Neural progenitor cell (in vitro differentiated cells): ENCODE results near the gene LRRC27.

Source experiments
- CTCF ChIP-seq: fragments of 200-600 bp; sonication (generic); IDR thresholded peaks from 2 replicates; pipeline ENCODE4 v1.5.1; 2017; ENCODE audit warnings: antibody characterized with exemption, mild to moderate bottlenecking
- EZH2 ChIP-seq: fragments of 200-600 bp; sonication (generic); IDR thresholded peaks from 2 replicates; pipeline ENCODE4 v1.6.1; 2017; ENCODE audit warnings: antibody characterized with exemption, mild to moderate bottlenecking, moderate library complexity
- EZH2phosphoT487 ChIP-seq: fragments of 200-600 bp; sonication (generic); IDR thresholded peaks from 2 replicates; pipeline ENCODE4 v1.6.1; 2017; ENCODE audit warnings: antibody characterized with exemption

- TF ChIP-seq CTCF (no peak), EZH2phosphoT487 (no peak), EZH2 (no peak)
Measured at GRCh38 chr10:132309879-132310591, 22.0 kb upstream of the LRRC27 start.
